Testis (tissue), 3 donors: ENCODE measurements around the gene CCDC93. TPM values are rescaled to one million over a fixed set of nuclear protein-coding genes. Genes with fewer than 3 reads are reported as not detected.

Source experiments
- DNase-seq: peaks from one replicate; pipeline ENCODE4 v3.0.0-alpha.2; 2019
- H3K27ac ChIP-seq, 2 donors: fragments of 200-600 bp; sonication (generic); one replicate each; pipeline ENCODE4 v1.5.1; 2019
- H3K27me3 ChIP-seq: fragments of 200-600 bp; sonication (generic); one replicate; pipeline ENCODE4 v1.5.1; 2019
- H3K36me3 ChIP-seq: fragments of 200-600 bp; sonication (generic); one replicate; pipeline ENCODE4 v1.5.1; 2017; ENCODE audit warnings: low read depth; ENCODE audit errors: missing control alignments
- H3K4me1 ChIP-seq: fragments of 200-600 bp; sonication (generic); one replicate; pipeline ENCODE4 v1.5.1; 2019
- H3K4me3 ChIP-seq, 2 donors: fragments of 200-600 bp; sonication (generic); one replicate each; pipeline ENCODE4 v1.5.1; 2017 to 2019
- H3K9me3 ChIP-seq: fragments of 200-600 bp; sonication (generic); one replicate; pipeline ENCODE4 v1.5.1; 2017
- CTCF ChIP-seq, 3 experiments: fragments of 450-650 bp in 2 of 3; fragments of 200-600 bp in 1 of 3; sonication (generic) in 1 of 3; IDR thresholded peaks; one replicate each; pipeline ENCODE4 v1.5.1; 2016 to 2019; ENCODE audit warnings: antibody characterized with exemption in 3 of 3, mild to moderate bottlenecking in 2 of 3, moderate library complexity in 1 of 3
- POLR2A ChIP-seq: fragments of 450-650 bp; IDR thresholded peaks from one replicate; pipeline ENCODE4 v1.6.1; 2017; ENCODE audit warnings: antibody characterized with exemption, mild to moderate bottlenecking, moderate library complexity
- WGBS, 2 donors: methylation state at CpG; one replicate each; pipeline ENCODE4 v1.1.5; 2018; 5-methylcytosine and 5-hydroxymethylcytosine counted together
- intact Hi-C: fragments of 100-400 bp; cut with DNase I; formaldehyde crosslinking; loops from one replicate; pipeline ENCODE4 v1.15.1; 2023; ENCODE audit warnings: low total_unique reads
- polyA plus RNA-seq: library from polyadenylated mRNA; stranded (reverse); fragments of 350-450 nt; fragmentation: Illumina TruSeq; extraction: RNeasy Lipid Tissue Mini Kit (QIAGEN cat#74804); gene quantifications from one replicate; pipeline ENCODE4 v1.2.3, GENCODE V29; 2014; ENCODE audit warnings: low read depth, low replicate concordance; ENCODE audit not compliant: insufficient read depth
- total RNA-seq, 2 donors: library from RNA; depleted of rRNA; stranded (reverse); fragments of >200 nt; gene quantifications; one replicate each; pipeline ENCODE4 v1.2.3, GENCODE V29; 2016

Gene CCDC93
- total and polyA plus RNA-seq, 3 donors from 2014 or later: 44.4 to 82.3 (median 61.6) TPM

GRCh38 chr2:117967977-117968718, 45.7 kb downstream of the CCDC93 start:
- Histone ChIP-seq H3K27me3 (no peaks in the 10 kb centered on the region), H3K9me3 (no peaks in the 10 kb centered on the region), H3K4me3 (no peak overlapping the region), H3K27ac (no peak overlapping the region), H3K4me1 (no peaks in the 10 kb centered on the region), H3K36me3 (no peaks in the 10 kb centered on the region)
- TF ChIP-seq POLR2A: no peak
- TF ChIP-seq CTCF (IDR thresholded peaks at IDR 0.05): no peak
- intact Hi-C loops: no loop called here
- DNase-seq: no peak
- 85 to 86% methylated on average over 4 of the region's 4 CpGs for WGBS, 2 donors

DNA sequence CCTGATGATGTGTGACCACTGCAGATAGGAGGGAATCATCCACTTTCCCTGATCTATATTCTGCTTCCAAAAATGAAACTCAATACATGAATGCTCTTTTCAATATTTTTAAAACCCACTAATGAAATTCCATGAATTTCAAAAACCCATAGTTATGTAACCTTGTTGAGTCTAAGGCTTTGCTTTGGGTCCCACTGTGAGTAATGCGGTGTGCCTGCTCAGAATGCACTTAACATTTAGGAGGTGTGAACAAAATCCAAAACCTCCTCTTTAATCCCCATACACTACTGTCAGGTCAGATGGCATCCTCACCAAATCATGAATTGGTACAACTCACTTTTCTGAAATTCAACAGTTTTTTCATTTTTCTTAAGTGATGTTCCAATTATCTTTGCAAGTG, 50.4 kb downstream of the CCDC93 start:
- Histone ChIP-seq H3K27ac (no peak overlapping the region), H3K4me3 (no peak overlapping the region), H3K4me1 (no peaks in the 10 kb centered on the region), H3K9me3 (no peaks in the 10 kb centered on the region), H3K36me3 (no peaks in the 10 kb centered on the region), H3K27me3 (no peaks in the 10 kb centered on the region)
- intact Hi-C loops: no loop called here
- DNase-seq: no peak
- 96 to 100% methylated on average over 1 of the region's 1 CpG for WGBS, 2 donors
- TF ChIP-seq CTCF (IDR thresholded peaks at IDR 0.05) (no peak), POLR2A (no peak)

GRCh38 chr2:117961201-117961600, 52.7 kb downstream of the CCDC93 start:
- Histone ChIP-seq H3K36me3 (no peaks in the 10 kb centered on the region), H3K4me3 (no peak overlapping the region), H3K9me3 (no peaks in the 10 kb centered on the region), H3K27me3 (no peaks in the 10 kb centered on the region), H3K4me1 (no peaks in the 10 kb centered on the region), H3K27ac (no peak overlapping the region)
- 97 to 98% methylated on average over 3 of the region's 3 CpGs for WGBS, 2 donors
- TF ChIP-seq CTCF (IDR thresholded peaks at IDR 0.05) (no peak), POLR2A (no peak)
- no peak for DNase-seq
- intact Hi-C loops: no loop called here

- H3K4me1 ChIP-seq: no peaks in the 10 kb centered on the region
- no peaks in the 10 kb centered on the region for H3K27me3 ChIP-seq
- intact Hi-C loops: no loop called here
- no peaks in the 10 kb centered on the region for H3K36me3 ChIP-seq
- no peak for TF ChIP-seq POLR2A
- no peaks in the 10 kb centered on the region for H3K9me3 ChIP-seq
- WGBS, 2 donors: 77 to 90% methylated on average over 4 of the region's 4 CpGs
- H3K27ac ChIP-seq: no peak overlapping the region
- no peak overlapping the region for H3K4me3 ChIP-seq
- DNase-seq: no peak
Measured at GRCh38 chr2:117960231-117960630, 53.6 kb downstream of the CCDC93 start.

DNA sequence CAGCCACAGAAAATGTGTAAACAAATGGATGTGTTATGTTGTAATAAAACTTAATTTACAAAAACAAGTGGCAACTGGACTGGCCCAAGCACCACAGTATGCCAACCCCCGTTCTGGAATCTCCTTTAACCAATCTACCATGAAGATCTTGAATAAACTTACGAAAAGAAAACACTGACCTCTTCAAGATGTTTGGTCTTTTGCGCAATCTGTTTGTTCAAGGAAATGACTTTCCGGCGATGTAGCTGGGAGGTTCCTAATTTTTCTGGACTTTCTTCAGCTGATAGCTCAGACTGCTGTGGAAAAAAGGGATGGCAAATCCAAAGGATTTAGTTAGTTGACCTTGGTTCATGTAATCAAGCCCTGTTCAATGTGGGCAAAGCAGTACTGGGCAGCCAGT, 55.7 kb downstream of the CCDC93 start:
- no peak for DNase-seq
- TF ChIP-seq CTCF (IDR thresholded peaks at IDR 0.05): no peak
- TF ChIP-seq POLR2A: no peak
- H3K4me3 ChIP-seq: no peak overlapping the region
- no peaks in the 10 kb centered on the region for H3K9me3 ChIP-seq
- 79 to 91% methylated on average over 5 of the region's 5 CpGs for WGBS, 2 donors
- no peaks in the 10 kb centered on the region for H3K36me3 ChIP-seq
- no peaks in the 10 kb centered on the region for H3K27me3 ChIP-seq
- no peak overlapping the region for H3K27ac ChIP-seq
- no peaks in the 10 kb centered on the region for H3K4me1 ChIP-seq
- intact Hi-C loops: no loop called here
